GM06990 (cell line): ENCODE data around the gene IL17REL.

ENCODE experiments used
- DNase-seq: peaks from one replicate; pipeline ENCODE4 v3.0.0-alpha.2; 2011; ENCODE audit not compliant: insufficient read length; ENCODE audit errors: extremely low read depth
- H3K27me3 ChIP-seq: replicated peaks from 2 replicates; pipeline ENCODE4 v1.6.0; 2011; ENCODE audit warnings: low read length; ENCODE audit not compliant: control insufficient read depth, insufficient read depth
- H3K36me3 ChIP-seq: 2 replicates; pipeline ENCODE4 v1.5.1; 2011; ENCODE audit warnings: low read length; ENCODE audit not compliant: control insufficient read depth, insufficient read depth
- H3K4me3 ChIP-seq: replicated peaks from 2 replicates; pipeline ENCODE4 v1.5.1; 2011; ENCODE audit warnings: low read depth, mild to moderate bottlenecking, control low read depth, low read length
- TF ChIP-seq, protein P1 (sequence below): IDR thresholded peaks from 2 replicates; pipeline ENCODE4 v1.5.1; 2011; ENCODE audit warnings: low read length, control low read depth, mild to moderate bottlenecking, inconsistent platforms; ENCODE audit not compliant: insufficient read depth, poor library complexity, severe bottlenecking

The IL17REL gene

DNA sequence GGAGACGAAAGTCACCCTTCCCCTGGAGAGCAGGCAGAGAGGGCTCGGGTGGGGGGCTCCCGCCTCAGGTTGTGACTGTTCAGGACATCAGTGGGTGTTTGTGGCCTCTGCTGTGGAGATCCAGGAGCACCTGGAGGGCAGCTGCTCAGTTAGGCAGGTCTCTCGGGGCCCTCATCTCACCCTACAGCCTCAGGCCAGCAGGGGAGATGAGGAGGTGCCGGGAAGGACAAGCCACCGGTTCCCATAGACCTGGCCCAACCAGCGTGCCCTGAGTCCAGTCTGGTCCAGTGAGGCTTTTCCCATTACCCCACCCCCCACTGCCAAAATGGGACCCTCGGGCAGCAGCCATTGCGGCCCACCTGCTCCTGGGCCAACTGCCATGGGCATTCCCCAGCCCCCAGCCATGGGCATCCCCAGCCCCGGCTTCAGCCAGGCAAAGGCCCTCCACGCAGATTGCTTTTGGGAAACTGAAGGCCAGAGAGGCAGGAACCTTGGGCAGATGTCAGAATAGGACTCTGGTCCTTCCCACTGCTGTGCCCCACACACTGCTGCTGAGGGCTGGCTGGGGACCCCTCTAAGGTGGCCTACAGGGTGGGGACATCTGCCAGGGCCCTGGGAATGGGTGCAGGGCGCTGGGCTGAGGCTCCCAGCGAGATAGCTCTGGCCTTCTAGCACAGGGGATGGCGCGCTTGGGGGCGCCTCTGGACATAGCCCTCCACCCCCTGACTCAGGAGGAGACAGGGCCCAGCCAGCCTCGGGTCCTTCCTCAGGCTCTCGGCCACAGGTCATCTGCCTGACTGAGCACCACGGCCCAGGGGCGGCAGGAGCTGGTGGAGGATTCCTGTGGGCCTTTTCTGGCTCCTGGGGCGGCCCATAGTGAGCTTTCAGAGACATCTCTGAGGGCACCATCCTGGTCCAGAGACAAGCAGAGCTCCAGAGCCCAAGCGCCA lies 47.2 kb downstream of the IL17REL start:
- peak; percentile 18 for DNase-seq
- TF ChIP-seq, protein P1, sequence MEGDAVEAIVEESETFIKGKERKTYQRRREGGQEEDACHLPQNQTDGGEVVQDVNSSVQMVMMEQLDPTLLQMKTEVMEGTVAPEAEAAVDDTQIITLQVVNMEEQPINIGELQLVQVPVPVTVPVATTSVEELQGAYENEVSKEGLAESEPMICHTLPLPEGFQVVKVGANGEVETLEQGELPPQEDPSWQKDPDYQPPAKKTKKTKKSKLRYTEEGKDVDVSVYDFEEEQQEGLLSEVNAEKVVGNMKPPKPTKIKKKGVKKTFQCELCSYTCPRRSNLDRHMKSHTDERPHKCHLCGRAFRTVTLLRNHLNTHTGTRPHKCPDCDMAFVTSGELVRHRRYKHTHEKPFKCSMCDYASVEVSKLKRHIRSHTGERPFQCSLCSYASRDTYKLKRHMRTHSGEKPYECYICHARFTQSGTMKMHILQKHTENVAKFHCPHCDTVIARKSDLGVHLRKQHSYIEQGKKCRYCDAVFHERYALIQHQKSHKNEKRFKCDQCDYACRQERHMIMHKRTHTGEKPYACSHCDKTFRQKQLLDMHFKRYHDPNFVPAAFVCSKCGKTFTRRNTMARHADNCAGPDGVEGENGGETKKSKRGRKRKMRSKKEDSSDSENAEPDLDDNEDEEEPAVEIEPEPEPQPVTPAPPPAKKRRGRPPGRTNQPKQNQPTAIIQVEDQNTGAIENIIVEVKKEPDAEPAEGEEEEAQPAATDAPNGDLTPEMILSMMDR = no peak
- Histone ChIP-seq H3K4me3 (no peak overlapping the region), H3K27me3 (no peaks in the 10 kb centered on the region), H3K36me3 (peaks cover 13% of the 10 kb centered on the region)

DNA sequence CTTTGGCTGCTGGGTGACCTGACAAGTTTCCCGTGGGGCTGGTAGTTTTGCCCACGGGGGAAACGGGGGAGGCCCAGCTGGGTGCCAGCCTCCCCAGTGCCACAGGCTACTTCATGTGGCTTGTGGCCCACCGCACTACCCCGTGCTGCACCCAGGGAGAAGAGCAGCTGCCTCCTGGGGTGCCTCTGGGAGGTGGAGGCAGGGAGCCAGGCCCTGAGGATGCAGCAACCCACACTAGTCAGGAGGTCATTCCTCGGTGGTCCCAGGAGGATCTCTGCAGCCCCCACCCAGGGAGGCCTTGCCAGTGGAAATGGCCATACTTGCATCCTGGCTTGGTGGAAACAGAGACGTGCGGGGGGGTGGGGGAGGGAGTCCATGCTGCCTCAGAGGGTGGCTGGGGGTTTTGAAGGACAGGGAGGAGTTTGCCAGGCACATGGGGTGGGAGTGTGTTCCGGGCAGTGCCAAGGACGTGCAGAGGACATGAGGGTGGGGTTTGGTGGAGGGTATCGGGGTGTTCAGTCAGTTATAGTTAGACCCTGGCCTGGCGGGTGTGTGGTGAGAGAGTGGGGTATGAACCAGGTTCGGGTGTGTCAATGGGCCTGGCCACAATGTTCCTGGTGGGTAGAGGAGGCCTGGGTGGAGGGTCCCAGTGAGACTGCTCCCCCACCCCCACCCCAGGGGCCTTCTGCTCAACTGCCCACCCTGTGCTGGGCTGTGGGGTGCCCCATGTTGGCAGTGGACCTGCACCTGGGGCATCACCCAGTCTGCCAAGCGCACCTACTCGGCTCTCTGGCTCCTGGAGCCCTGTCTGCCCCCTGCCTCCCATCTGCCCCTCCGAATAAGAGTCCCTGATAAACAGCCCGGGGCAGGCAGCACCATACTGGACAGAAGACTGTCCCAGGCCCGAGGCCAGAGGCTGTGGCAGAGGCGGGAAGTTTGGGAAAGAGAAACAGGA lies 48.2 kb downstream of the IL17REL start:
- TF ChIP-seq, protein P1 = no peak
- DNase-seq = peak; percentile 14
- Histone ChIP-seq H3K27me3 (no peaks in the 10 kb centered on the region), H3K36me3 (peaks cover 13% of the 10 kb centered on the region), H3K4me3 (peak overlapping the region; percentile 70)

DNA sequence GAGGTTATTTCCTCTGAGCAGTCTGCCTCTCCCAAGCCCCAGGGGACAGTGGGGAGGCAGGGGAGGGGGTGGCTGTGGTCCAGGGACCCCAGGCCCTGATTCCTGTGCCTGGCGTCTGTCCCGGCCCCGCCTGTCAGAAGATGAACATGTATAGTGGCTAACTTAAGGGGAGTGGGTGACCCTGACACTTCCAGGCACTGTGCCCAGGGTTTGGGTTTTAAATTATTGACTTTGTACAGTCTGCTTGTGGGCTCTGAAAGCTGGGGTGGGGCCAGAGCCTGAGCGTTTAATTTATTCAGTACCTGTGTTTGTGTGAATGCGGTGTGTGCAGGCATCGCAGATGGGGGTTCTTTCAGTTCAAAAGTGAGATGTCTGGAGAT lies 48.9 kb downstream of the IL17REL start:
- DNase-seq = no peak
- Histone ChIP-seq H3K27me3 (no peaks in the 10 kb centered on the region), H3K36me3 (peaks cover 13% of the 10 kb centered on the region), H3K4me3 (peak overlapping the region; percentile 70)
- TF ChIP-seq, protein P1 = no peak

DNA sequence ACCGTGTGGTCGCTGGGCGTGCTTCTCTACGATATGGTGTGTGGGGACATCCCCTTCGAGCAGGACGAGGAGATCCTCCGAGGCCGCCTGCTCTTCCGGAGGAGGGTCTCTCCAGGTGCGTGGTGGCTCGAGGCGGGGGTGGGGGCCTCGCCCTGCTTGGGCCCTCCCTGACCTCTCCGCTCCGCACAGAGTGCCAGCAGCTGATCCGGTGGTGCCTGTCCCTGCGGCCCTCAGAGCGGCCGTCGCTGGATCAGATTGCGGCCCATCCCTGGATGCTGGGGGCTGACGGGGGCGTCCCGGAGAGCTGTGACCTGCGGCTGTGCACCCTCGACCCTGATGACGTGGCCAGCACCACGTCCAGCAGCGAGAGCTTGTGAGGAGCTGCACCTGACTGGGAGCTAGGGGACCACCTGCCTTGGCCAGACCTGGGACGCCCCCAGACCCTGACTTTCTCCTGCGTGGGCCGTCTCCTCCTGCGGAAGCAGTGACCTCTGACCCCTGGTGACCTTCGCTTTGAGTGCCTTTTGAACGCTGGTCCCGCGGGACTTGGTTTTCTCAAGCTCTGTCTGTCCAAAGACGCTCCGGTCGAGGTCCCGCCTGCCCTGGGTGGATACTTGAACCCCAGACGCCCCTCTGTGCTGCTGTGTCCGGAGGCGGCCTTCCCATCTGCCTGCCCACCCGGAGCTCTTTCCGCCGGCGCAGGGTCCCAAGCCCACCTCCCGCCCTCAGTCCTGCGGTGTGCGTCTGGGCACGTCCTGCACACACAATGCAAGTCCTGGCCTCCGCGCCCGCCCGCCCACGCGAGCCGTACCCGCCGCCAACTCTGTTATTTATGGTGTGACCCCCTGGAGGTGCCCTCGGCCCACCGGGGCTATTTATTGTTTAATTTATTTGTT lies 49.6 kb downstream of the IL17REL start:
- peak overlapping the region; percentile 70 for H3K4me3 ChIP-seq
- peak; percentile 16 for DNase-seq
- H3K36me3 ChIP-seq = peaks cover 13% of the 10 kb centered on the region
- no peaks in the 10 kb centered on the region for H3K27me3 ChIP-seq
- TF ChIP-seq, protein P1 = no peak
